Aorta (tissue), 5 donors: ENCODE measurements around the gene TCEAL5. TPM values are rescaled to one million over a fixed set of nuclear protein-coding genes. Genes with fewer than 3 reads are reported as not detected.
"Not testable (repeated sequence)": the region's sequence is repeated elsewhere in the genome, so short reads cannot be mapped to it uniquely, and the experiment has no call there.

Experiments used
- ATAC-seq: fragments of 200-7000 bp; cut with Tn5 transposase; one replicate; pipeline ENCODE4 v1.9.1; 2022; ENCODE audit warnings: moderate library complexity; ENCODE audit not compliant: low FRiP score
- DNase-seq, 2 donors: peaks; one replicate each; pipeline ENCODE4 v3.0.0-alpha.2; 2020
- H3K27ac ChIP-seq, 2 donors: one replicate each; pipeline ENCODE4 v1.5.1; 2013; ENCODE audit warnings: low read length in 2 of 2, mild to moderate bottlenecking in 2 of 2, moderate library complexity in 2 of 2, control low read depth in 1 of 2, inconsistent platforms in 1 of 2, low read depth in 1 of 2
- H3K27me3 ChIP-seq, 2 donors: one replicate each; pipeline ENCODE4 v1.6.1; 2013; ENCODE audit warnings: control low read depth in 1 of 2, low read length in 1 of 2, mild to moderate bottlenecking in 1 of 2, moderate library complexity in 1 of 2; ENCODE audit not compliant: insufficient read depth in 2 of 2, control insufficient read depth in 1 of 2
- H3K36me3 ChIP-seq, 2 donors: one replicate each; pipeline ENCODE4 v1.6.1; 2013; ENCODE audit warnings: control low read depth in 1 of 2, low read length in 1 of 2, mild to moderate bottlenecking in 1 of 2; ENCODE audit not compliant: insufficient read depth in 2 of 2, control insufficient read depth in 1 of 2
- H3K4me1 ChIP-seq, 2 donors: one replicate each; pipeline ENCODE4 v1.6.1; 2013; ENCODE audit warnings: low read length in 2 of 2, control low read depth in 1 of 2, mild to moderate bottlenecking in 1 of 2, moderate library complexity in 1 of 2; ENCODE audit not compliant: insufficient read depth in 2 of 2, control insufficient read depth in 1 of 2
- H3K4me3 ChIP-seq, 2 donors: one replicate each; pipeline ENCODE4 v1.5.1; 2013; ENCODE audit warnings: low read length in 2 of 2, control low read depth in 1 of 2, mild to moderate bottlenecking in 1 of 2
- H3K9me3 ChIP-seq: one replicate; pipeline ENCODE4 v1.6.1; 2013; ENCODE audit warnings: mild to moderate bottlenecking, low read length; ENCODE audit not compliant: control insufficient read depth
- WGBS, 2 donors: extraction: QIAGEN DNeasy Blood & Tissue Kit; methylation state at CpG; one replicate each; pipeline ENCODE4 v1.1.7; 2013; 5-methylcytosine and 5-hydroxymethylcytosine counted together
- intact Hi-C, 2 donors: fragments of 100-400 bp; cut with DNase I; formaldehyde crosslinking; loops; one replicate each; pipeline versions ENCODE4 v1.14.2 to v1.15.0; 2022
- polyA plus RNA-seq, 2 donors: library from polyadenylated mRNA; stranded (reverse); fragments of 200-250 nt; gene quantifications; one replicate each; pipeline ENCODE4 v1.2.3, GENCODE V29; 2013
- total RNA-seq, 2 donors: library from RNA; stranded (reverse); fragmentation: NEBNext Ultra II Directional; extraction: Animal tissue kit (Norgen Biotek cat#: 25700); gene quantifications; one replicate each; pipeline ENCODE4 v1.2.1, GENCODE V29; 2021
- donor health status: healthy with polysubstance abuse.
- donor health status: Bipolar disorder and iron deficiency.
- donor health status: DM: no; HTN: no; CAD: no.
- donor health status: DM: no; HTN: no; CAD: no.
- donor health status: DM: yes; HTN: yes; CAD: no.

The TCEAL5 gene
- total and polyA plus RNA-seq, 4 donors = 0.28 to 11.5 (median 1.7) TPM

DNA sequence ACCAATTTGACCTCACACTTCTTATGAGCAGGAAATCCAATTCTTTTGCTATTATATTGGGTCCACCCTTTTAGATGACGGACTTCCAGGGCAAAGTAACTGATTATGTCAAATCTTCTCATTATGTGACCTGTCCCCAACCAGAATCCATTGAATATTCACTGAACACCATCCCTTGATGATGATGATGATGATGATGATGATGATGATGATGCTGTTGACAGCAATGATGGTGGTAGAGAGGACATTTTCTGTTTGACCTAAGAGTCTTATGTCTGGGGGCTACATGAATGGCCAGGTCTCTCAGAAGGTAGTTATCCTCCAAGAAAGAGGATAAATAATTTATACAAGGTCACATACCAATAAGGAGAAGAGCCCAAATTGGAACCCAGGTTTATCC, 26.7 kb downstream of the TCEAL5 start:
- no peak overlapping the region for H3K4me3 ChIP-seq
- 62 to 84% methylated on average over 1 of the region's 1 CpG for WGBS, 2 donors

DNA sequence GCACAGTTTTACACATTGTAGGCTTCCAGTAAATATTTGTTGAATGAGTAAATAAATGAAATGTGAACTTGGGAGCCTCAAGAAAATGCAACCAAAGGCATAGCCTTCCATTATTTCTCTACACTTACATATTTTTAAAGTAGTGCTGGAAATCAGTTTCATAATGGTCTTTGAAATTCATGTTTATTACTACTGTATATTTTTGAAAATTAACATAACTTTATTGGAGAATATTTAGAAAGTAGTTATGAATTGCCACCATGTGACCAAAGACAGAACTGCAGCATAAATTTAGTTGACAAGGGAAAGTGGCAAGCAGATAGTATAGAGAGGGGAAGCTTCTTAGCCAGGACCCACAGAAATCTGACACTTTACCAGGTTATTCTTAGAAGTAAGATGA, 28.0 kb downstream of the TCEAL5 start:
- intact Hi-C loops = no loop called here

More for the DNA sequence above, 26.7 kb downstream of the TCEAL5 start:
- ATAC-seq = no peak
- DNase-seq = no peak
- no peaks in the 10 kb centered on the region for H3K27me3 ChIP-seq
- H3K9me3 ChIP-seq = no peaks in the 10 kb centered on the region
- H3K27ac ChIP-seq = no peak overlapping the region
- no peaks in the 10 kb centered on the region for H3K4me1 ChIP-seq
- H3K36me3 ChIP-seq = no peaks in the 10 kb centered on the region
- intact Hi-C loops = no loop called here

DNA sequence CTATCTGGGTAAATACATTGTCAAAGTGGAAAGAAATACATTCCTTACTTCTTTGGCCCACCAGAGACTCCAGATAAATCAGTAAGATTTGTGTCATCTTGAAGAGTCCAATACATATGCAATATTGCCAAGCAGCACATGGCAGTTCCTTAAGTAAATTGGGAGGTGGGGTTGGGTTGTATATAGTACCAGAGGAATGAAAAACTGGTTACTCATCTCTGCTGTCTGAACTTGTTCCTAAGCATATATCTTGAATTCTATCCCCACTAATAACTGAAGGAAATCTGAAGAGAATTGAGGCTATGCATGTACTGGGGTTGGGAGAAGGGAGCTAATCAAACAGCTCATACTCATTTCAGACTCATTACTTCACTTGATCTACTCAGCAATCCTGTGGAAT, 36.4 kb downstream of the TCEAL5 start:
- DNase-seq (no peak), ATAC-seq (no peak)
- intact Hi-C loops = no loop called here
- H3K36me3 ChIP-seq = no peaks in the 10 kb centered on the region
- H3K27ac ChIP-seq = no peak overlapping the region
- H3K27me3 ChIP-seq = no peaks in the 10 kb centered on the region
- H3K9me3 ChIP-seq = no peaks in the 10 kb centered on the region
- H3K4me1 ChIP-seq = no peaks in the 10 kb centered on the region
- H3K4me3 ChIP-seq = no peak overlapping the region

More for the DNA sequence above, 28.0 kb downstream of the TCEAL5 start:
- ATAC-seq (no peak), DNase-seq (no peak)
- no peaks in the 10 kb centered on the region for H3K9me3 ChIP-seq
- no peak overlapping the region for H3K27ac ChIP-seq
- H3K27me3 ChIP-seq = no peaks in the 10 kb centered on the region
- H3K36me3 ChIP-seq = no peaks in the 10 kb centered on the region
- no peaks in the 10 kb centered on the region for H3K4me1 ChIP-seq
- no peak overlapping the region for H3K4me3 ChIP-seq

DNA sequence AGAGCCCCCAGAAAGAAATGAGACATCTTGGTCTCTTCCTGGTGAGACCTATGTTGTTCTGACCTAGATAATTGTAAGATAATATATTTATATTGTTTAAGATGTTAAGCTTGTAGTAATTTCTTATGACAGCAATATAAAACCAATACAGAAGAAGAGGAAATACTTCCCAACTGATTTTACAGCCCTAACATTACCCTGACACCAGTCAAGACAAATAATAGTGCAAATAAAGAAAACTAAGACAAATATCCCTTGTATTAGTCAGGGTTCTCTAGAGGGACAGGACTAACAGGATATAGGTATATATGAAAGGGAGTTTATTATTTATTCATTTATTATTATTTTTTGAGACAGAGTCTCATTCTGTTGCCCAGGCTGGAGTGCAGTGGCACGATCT, 40.3 kb downstream of the TCEAL5 start:
- H3K9me3 ChIP-seq = no peaks in the 10 kb centered on the region
- no peak for DNase-seq
- no peaks in the 10 kb centered on the region for H3K4me1 ChIP-seq
- H3K4me3 ChIP-seq = no peak overlapping the region
- intact Hi-C loops = no loop called here
- 82 to 94% methylated on average over 1 of the region's 1 CpG for whole genome bisulfite sequencing, 2 donors
- H3K27me3 ChIP-seq = no peaks in the 10 kb centered on the region
- H3K36me3 ChIP-seq = no peaks in the 10 kb centered on the region
- no peak for ATAC-seq
- H3K27ac ChIP-seq = no peak overlapping the region

DNA sequence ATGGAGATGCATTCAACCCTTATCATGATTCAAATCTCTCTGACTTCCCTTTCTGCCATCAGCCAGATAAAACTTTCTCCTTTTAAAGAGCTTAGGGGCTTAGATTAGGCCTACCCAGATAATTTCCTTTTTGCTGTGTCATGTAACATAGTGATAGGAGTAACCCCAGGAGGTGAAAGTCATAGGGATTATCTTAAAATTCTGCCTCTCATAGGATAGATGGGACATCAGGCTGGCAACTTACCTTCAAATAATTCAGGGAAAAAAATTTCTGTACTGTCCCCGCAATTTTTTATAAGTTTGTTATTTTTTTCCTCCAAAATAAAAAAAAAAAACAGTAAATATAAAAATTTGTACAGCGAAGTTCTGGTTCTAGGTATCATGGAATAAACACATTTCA, 40.9 kb downstream of the TCEAL5 start:
- WGBS, 2 donors = 48 to 59% methylated on average over 2 of the region's 2 CpGs
- ATAC-seq = not testable (repeated sequence)

DNA sequence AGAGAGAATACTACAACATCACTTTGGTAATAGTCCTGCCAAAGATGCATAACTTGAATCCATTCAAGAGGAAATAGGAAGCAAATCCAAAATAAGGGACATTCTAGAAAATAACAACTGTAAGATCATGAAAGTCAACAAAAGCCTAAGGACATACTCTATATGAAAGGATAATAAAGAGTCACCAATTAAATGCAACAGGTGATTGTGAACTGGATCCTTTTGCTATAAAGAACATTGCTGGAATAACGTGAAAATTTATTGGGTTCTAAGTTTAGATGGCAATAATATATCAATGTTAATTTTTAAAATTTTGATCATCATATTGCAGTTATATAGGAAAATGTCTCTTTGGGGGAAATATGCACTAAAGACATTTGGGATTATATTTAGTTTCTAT, 41.7 kb downstream of the TCEAL5 start:
- no peak for DNase-seq
- 66 to 88% methylated on average over 1 of the region's 1 CpG for WGBS, 2 donors
- ATAC-seq = no peak
- no peaks in the 10 kb centered on the region for H3K4me1 ChIP-seq
- no peak overlapping the region for H3K4me3 ChIP-seq
- H3K36me3 ChIP-seq = no peaks in the 10 kb centered on the region
- intact Hi-C loops = no loop called here
- no peak overlapping the region for H3K27ac ChIP-seq
- H3K27me3 ChIP-seq = no peaks in the 10 kb centered on the region
- no peaks in the 10 kb centered on the region for H3K9me3 ChIP-seq

More for the DNA sequence above, 40.9 kb downstream of the TCEAL5 start:
- H3K4me3 ChIP-seq, H3K27ac ChIP-seq, H3K27me3 ChIP-seq, intact Hi-C loops, H3K36me3 ChIP-seq, H3K9me3 ChIP-seq, DNase-seq, H3K4me1 ChIP-seq: not testable (repeated sequence)

DNA sequence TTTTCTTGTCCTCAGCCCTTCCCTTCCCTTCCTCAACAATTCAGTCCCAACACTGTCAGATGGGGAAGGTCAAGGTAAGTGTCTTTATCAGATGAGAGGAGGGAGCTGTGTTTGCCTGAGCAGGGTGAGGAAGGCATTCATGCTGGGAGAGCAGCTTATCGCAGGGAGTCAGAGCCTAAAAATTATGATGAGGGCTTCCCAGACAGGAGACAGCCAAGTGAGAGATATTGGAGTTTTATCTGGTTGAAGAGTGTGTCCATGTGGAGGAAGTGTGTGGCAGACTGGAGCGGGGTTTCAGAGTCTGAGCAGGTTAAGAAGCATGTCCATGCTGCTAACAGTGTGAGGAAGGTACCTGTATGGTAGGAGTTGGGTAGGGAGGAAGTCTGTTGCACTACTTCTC, 43.3 kb downstream of the TCEAL5 start:
- Histone ChIP-seq H3K4me3 (no peak overlapping the region), H3K36me3 (no peaks in the 10 kb centered on the region), H3K4me1 (no peaks in the 10 kb centered on the region), H3K27me3 (no peaks in the 10 kb centered on the region), H3K27ac (no peak overlapping the region), H3K9me3 (no peaks in the 10 kb centered on the region)
- ATAC-seq (no peak), DNase-seq (no peak)
- WGBS, 2 donors = 80 to 86% methylated on average over 2 of the region's 2 CpGs
- intact Hi-C loops = no loop called here

DNA sequence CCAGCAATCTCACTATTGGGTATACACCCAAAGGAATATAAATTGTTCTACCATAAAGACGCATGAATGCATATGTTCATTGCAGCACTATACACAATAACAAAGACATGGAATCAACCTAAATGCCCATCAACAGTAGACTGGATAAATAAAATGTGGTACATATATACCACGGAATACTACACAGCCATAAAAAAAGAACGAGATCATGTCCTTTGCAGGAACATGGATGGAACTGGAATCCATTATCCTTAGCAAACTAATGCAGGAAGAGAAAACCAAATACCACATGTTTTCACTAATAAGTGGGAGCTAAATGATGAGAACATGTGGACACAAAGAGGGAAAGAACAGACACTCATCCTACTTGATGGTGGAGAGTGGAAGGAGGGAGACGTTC, 50.6 kb downstream of the TCEAL5 start:
- H3K4me1 ChIP-seq, H3K4me3 ChIP-seq, intact Hi-C loops, H3K27me3 ChIP-seq, ATAC-seq, H3K36me3 ChIP-seq, DNase-seq, H3K9me3 ChIP-seq, H3K27ac ChIP-seq: not testable (repeated sequence)
- WGBS, 2 donors = 75 to 94% methylated on average over 4 of the region's 4 CpGs
